NK-92 (cell line): ENCODE data around the gene PHACTR1.

Experiments used
- DNase-seq: peaks from one replicate; lab custom pipeline; 2025; ENCODE audit not compliant: unreplicated experiment; lab: John Stamatoyannopoulos, UW

Gene PHACTR1

GRCh38 chr6:13058051-13058450 lies 341.5 kb downstream of the PHACTR1 start:
- DNase-seq: no peak

- no peak for DNase-seq
These were observed 342.5 kb downstream of the PHACTR1 start for GRCh38 chr6:13059026-13059425.

- no peak for DNase-seq
These were observed 346.8 kb downstream of the PHACTR1 start for GRCh38 chr6:13063300-13063918.

GRCh38 chr6:13065581-13065980 lies 349.0 kb downstream of the PHACTR1 start:
- DNase-seq: no peak

GRCh38 chr6:13066050-13066449 lies 349.5 kb downstream of the PHACTR1 start:
- no peak for DNase-seq

- DNase-seq: no peak
These were observed 350.3 kb downstream of the PHACTR1 start for GRCh38 chr6:13066820-13067219.

- DNase-seq: no peak
These were observed 352.1 kb downstream of the PHACTR1 start for GRCh38 chr6:13068586-13069210.

- no peak for DNase-seq
These were observed 355.2 kb downstream of the PHACTR1 start for GRCh38 chr6:13071550-13072345.

- no peak for DNase-seq
These were observed 356.2 kb downstream of the PHACTR1 start for GRCh38 chr6:13072686-13073347.

GRCh38 chr6:13074415-13075140 lies 358.0 kb downstream of the PHACTR1 start:
- DNase-seq: no peak

GRCh38 chr6:13075141-13075845 lies 358.7 kb downstream of the PHACTR1 start:
- no peak for DNase-seq

GRCh38 chr6:13076575-13076974 lies 360.0 kb downstream of the PHACTR1 start:
- no peak for DNase-seq

- no peak for DNase-seq
These were observed 360.6 kb downstream of the PHACTR1 start for GRCh38 chr6:13077117-13077516.

GRCh38 chr6:13079096-13079723 lies 362.6 kb downstream of the PHACTR1 start:
- DNase-seq: no peak

- DNase-seq: no peak
These were observed 364.1 kb downstream of the PHACTR1 start for GRCh38 chr6:13080462-13081188.

- DNase-seq: no peak
These were observed 364.6 kb downstream of the PHACTR1 start for GRCh38 chr6:13081189-13081563.

- DNase-seq: no peak
These were observed 372.9 kb downstream of the PHACTR1 start for GRCh38 chr6:13089296-13089994.

- DNase-seq: no peak
These were observed 374.6 kb downstream of the PHACTR1 start for GRCh38 chr6:13091192-13091591.
